ENCODE data around the gene KDM2B.

DNA sequence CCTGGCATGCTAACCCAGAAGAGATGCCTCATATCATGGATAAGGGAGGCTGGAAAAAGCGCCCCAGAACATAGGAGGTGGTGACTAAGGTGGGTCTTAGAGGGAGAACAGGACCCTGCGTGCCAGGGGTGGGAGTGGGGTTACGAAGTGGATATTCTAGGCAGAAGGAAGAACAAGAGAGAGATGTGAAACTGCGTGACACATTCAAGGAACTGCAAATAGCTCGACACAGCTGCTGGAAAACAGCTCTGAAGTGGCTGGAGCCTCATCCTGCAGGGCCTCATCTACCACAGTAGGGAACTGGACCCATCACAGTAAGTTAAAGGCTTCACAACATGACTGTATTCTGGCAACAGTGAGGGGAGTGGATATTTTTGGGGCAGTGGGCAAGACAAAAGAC is 119.8 kb downstream of the KDM2B start:
- TF ChIP-seq, protein P1, sequence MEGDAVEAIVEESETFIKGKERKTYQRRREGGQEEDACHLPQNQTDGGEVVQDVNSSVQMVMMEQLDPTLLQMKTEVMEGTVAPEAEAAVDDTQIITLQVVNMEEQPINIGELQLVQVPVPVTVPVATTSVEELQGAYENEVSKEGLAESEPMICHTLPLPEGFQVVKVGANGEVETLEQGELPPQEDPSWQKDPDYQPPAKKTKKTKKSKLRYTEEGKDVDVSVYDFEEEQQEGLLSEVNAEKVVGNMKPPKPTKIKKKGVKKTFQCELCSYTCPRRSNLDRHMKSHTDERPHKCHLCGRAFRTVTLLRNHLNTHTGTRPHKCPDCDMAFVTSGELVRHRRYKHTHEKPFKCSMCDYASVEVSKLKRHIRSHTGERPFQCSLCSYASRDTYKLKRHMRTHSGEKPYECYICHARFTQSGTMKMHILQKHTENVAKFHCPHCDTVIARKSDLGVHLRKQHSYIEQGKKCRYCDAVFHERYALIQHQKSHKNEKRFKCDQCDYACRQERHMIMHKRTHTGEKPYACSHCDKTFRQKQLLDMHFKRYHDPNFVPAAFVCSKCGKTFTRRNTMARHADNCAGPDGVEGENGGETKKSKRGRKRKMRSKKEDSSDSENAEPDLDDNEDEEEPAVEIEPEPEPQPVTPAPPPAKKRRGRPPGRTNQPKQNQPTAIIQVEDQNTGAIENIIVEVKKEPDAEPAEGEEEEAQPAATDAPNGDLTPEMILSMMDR (conservative IDR thresholded peaks at IDR 0.05; ENCODE audit: low read depth, low read length), result no peak
- TF ChIP-seq EZH2 (IDR thresholded peaks at IDR 0.05; ENCODE audit: borderline replicate concordance, low read depth, low read length, poor library complexity, severe bottlenecking), result no peak
